AG20443 (cell line): ENCODE data around the gene SYNJ1.
"Not testable (repeated sequence)": the region's sequence is repeated elsewhere in the genome, so short reads cannot be mapped to it uniquely, and the experiment has no call there.

Source experiments
- DNase-seq: peaks from one replicate; pipeline ENCODE4 v3.0.0; 2012; ENCODE audit warnings: low spot score, mixed read lengths

Gene SYNJ1

GRCh38 chr21:32612999-32613337, 114.8 kb downstream of the SYNJ1 start:
- no peak for DNase-seq

DNA sequence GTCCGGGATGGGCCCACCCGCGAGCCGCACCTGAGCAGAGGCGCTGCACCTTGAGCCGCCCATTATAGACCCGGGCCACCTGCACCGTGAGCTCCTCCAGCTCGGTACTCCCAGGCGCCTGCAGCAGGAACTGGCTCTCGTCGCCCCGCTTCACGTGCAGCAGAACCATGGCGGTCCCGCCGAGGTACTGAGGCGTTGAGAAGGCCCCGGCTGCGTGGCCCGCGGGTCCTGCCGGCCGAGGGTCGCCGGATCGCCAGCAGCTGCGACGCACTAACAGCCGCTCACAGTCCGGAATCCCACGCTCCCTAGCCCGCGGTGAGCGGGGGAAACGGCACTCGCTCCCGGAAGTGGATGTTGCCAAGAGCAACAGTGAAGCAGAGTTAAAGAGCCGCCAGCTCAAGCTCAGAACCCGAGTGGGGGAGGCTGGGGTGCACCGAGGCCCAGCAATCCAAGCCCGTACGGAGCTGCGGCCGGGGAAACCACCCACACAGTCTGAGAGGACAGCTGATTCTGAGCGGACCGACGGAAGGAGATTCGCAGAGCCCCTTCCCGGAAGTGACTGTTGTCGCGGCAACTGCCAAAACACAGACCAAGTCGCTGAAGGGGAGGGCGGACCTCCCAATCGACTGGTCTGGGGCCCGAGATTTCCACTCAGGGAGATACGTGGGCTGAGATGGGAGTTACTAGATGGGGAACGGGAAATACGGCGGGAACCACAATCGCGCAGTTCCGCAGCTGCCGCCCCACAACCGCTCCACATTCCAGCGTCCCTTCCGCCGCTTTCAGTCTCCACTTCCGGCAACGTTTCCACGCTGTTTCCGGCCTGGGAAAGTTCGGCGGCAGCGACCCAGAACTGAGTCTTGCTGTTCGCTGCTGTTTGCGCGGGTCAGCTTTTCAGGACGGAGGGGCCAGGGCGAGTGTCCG, 115.5 kb downstream of the SYNJ1 start, which contains the start of gene CFAP298:
Gene CFAP298, minus strand, starts transcription at position 303 of the 924 bp plus-strand sequence. Its CDS starts 134 bp downstream, at position 169.
- DNase-seq = peak; percentile 95

- DNase-seq = peak; percentile 69
These were observed 116.3 kb downstream of the SYNJ1 start for GRCh38 chr21:32611471-32611997.

DNA sequence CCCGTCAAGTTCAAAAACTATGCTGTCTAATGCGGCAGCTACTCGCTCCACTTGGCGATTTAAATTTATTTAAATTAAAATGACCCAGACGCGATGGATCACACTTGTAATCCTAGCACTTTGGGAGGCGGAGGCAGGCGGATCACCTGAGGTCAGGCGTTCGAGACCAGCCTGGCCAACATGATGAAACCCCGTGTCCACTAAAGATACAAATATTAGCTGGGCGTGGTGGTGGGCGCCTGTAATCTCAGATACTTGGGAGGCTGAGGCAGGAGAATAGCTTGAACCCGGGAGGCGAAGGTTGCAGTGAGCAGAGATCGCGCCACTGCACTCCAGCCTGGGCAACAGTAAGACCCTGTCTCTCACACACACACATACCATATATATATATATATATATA, 116.9 kb downstream of the SYNJ1 start:
- DNase-seq = not testable (repeated sequence)

DNA sequence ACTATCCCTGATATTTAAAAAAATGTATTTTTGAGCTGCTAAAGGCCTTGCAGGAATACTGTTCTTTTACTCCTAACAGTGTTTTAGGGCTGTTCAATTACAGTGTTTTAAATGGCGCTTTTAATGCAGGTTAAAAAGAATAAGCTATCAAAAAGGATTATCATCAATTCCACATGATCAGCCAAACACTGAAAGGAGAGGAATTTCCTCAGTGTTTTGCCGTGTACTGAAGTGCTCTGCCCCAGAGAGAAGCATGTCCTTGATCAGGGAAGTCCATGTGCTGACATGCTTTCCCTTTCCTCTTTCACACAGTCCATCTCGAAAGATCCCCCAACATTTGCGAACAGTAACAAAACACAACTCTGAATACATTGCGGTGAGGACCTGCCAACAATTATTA, 119.0 kb downstream of the SYNJ1 start:
- no peak for DNase-seq

- no peak for DNase-seq
These were observed 122.3 kb downstream of the SYNJ1 start for GRCh38 chr21:32605469-32605868.

- no peak for DNase-seq
These were observed 123.3 kb downstream of the SYNJ1 start for GRCh38 chr21:32604464-32604863.

DNA sequence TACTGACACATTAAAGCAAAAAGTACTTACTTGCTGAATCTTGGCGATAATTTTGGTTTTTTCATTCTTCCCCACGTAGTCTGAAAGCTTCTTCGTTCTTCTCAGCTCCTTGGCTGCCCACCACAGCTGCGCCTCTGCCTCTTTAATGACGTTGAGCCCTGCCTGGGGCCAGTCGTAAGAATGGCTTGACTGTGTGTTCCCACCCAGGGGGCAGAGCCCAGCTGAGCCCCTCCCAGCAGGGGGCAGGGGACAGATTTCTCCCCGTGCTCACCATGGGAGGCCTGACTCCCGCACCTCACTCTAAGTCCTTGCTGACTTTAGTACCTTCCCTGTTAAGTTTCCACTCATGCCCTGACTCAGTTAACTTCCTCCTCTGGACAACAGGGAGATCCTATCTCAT, 124.7 kb downstream of the SYNJ1 start:
- DNase-seq = no peak

GRCh38 chr21:32602099-32602498, 125.7 kb downstream of the SYNJ1 start:
- no peak for DNase-seq

DNA sequence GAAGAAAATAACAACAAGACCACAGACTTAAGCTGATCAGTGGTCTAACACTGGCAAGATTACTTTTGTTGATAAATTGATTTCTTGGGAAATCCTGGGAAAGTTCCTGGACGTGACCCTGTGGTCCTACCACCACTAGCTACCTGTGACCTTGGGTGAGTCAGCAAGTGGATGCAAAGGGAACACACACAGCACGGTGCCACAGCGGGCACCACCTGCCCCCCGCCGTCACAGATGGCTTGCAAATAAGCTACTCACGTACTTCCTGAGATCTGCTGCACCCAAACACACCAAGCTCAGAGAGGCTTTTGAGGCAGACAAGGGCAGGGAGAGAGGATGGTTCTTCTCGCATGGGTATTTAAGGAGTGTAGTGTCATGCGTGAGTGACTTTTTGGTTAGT, 128.3 kb downstream of the SYNJ1 start:
- no peak for DNase-seq

- no peak for DNase-seq
These were observed 128.7 kb downstream of the SYNJ1 start for GRCh38 chr21:32599091-32599490.

DNA sequence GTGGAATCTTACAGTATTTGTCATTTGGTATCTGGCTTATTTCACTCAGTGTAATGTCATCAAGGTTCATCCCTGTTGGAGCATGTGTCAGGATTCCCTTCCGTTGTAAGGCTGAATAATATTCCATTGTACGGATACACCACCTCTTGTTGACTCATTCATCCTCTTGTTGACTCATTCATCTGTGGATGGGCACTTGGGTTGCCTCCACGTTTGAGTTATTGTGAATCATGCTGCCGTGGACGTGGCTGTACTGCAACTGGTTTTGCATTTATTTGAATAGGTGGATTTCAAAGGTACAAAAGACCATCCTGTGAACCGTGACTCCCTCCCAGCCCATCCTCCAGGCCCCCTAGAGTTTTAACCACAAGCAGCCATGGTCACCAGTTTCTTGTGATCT, 130.6 kb downstream of the SYNJ1 start:
- peak; percentile 61 for DNase-seq

DNA sequence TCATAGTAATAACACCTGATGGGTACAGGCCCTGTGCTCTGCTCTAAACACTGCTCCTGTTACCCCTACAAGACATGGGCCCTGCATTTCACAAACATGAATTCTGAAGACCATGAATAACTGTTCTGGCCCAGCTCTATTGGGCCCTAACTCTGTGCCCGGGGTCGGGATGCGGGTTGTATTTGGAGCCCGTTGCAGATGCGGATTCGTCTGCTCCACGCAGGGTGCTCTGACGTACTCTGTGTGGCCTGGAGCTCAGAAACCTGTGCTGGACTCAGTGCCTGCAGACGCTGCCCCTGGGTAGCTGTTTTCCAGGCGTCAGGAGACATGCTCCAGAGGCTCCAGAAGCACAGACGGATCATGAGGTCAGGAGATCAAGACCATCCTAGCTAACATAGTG, 132.4 kb downstream of the SYNJ1 start:
- DNase-seq = no peak

- DNase-seq = no peak
These were observed 134.1 kb downstream of the SYNJ1 start for GRCh38 chr21:32593690-32594089.

GRCh38 chr21:32592929-32593502, 134.8 kb downstream of the SYNJ1 start:
- DNase-seq = no peak

DNA sequence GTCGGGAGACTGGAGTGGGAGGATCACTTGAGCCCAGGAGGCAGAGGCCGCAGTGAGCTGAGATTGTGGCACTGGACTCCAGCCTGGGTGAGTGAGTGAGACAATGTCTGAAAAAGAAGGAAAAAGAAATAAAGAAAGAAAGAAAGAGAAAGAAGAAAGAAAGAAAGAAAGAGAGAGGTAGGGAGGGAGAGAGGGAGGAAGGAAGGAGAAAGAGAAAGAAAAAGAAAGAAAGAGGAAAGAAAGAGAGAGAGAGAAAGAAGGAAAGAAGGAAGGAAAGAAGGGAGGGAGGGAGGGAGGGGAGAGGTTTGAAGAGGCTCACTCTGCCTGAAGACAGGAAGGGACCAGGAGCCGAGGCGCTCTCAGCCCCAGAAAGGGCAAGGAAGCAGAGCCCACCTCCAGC, 137.7 kb downstream of the SYNJ1 start:
- DNase-seq = no peak

DNA sequence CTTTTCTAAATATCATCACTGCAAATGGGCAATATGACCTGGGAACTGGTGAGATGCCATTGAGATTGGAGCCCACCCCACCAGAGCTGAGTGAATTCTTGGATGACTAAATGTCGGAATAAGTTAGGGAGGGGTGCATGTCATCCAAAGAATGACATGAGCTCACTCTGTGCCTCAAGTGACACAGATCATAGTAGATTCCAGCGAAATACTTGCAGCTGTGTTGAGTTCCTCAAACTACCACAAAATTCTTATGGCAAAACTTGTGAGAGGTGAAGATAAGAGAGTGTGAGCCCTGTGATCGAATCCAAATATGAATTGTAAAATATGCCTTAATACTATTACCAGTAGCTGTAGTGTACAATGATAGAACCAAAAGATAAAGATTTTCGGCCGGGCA, 140.2 kb downstream of the SYNJ1 start:
- DNase-seq = no peak

DNA sequence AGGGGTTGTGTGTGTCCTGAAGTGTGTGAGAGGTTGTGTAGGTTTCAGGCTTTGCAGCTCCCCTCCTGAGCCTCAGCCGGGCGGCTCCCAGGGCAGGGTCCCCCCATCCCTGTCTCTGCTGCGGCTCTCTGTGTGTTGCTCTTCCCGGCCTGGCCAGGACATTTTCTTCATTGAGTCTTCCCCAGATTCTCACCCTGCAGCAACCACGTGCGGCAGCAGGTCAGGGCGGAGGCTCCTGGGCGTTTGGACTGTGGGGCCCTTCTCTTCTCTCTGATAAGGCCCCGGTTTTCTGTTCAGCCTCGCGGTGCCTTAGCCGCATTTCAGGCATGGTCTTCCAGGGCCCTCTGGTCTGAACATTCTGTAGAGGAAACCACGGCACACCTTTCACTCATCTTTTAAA, 140.7 kb downstream of the SYNJ1 start:
- no peak for DNase-seq

DNA sequence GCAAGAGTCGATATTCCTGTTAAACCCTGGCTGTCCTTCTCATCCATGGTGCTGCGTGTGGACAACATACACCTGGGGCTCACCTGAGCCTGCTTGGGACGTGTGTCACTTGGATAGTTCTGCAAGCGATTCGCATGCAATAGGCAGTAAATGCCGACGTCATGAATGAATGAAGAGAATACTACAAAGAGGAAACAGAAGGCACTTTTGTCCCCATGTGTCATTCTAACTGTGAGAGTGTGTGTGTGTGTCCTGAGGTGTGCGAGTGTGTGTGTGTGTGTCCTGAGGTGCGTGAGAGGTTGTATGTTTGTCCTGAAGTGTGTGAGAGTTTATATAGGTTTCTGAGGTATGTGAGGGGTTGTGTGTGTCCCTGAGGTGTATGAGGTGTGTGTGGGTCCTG, 141.8 kb downstream of the SYNJ1 start:
- no peak for DNase-seq

GRCh38 chr21:32585042-32585710, 142.6 kb downstream of the SYNJ1 start, which contains the start of gene TCP10L:
TCP10L (minus strand) TSS chr21:32585523; CDS start chr21:32584304, 1,219 bp downstream.
- DNase-seq = no peak

DNA sequence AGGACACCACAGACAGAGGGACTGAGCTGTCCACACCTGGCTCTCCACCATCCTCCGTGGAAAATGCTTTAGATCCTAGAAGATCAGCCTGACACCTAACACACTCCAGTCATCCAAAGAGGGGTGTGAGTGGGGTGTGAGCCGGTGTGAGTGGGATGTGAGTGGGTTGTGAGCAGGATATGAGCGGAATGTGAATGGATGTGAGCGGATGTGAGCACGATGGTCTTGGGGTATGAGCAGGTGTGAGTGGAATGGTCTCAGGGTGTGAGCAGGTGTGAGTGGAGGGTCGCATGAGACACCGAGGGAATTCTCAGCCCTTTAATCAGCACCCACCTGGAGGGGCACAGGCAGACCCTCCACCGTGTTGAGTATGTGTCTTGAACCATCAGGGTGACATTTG, 143.3 kb downstream of the SYNJ1 start:
- no peak for DNase-seq

- DNase-seq = no peak
These were observed 146.1 kb downstream of the SYNJ1 start for GRCh38 chr21:32581732-32582131.

GRCh38 chr21:32580949-32581348, 146.9 kb downstream of the SYNJ1 start:
- DNase-seq = no peak
